MM.1S (cell line): ENCODE measurements around the gene NINJ1.

ENCODE experiments used
- CTCF ChIP-seq: fragments of 300-600 bp; sonication (generic); IDR thresholded peaks from 2 replicates; pipeline ENCODE4 v1.5.1; 2016; ENCODE audit warnings: antibody characterized with exemption, low read length, mixed read lengths
- EZH2 ChIP-seq: fragments of 300-600 bp; sonication (generic); optimal IDR thresholded peaks from 2 replicates; pipeline ENCODE3; 2017; ENCODE audit warnings: low read depth, mild to moderate bottlenecking, antibody characterized with exemption, low read length, mixed read lengths
- EZH2phosphoT487 ChIP-seq: fragments of 300-600 bp; sonication (generic); IDR thresholded peaks from 2 replicates; pipeline ENCODE4 v1.6.1; 2018; ENCODE audit warnings: antibody characterized with exemption, low read length

DNA sequence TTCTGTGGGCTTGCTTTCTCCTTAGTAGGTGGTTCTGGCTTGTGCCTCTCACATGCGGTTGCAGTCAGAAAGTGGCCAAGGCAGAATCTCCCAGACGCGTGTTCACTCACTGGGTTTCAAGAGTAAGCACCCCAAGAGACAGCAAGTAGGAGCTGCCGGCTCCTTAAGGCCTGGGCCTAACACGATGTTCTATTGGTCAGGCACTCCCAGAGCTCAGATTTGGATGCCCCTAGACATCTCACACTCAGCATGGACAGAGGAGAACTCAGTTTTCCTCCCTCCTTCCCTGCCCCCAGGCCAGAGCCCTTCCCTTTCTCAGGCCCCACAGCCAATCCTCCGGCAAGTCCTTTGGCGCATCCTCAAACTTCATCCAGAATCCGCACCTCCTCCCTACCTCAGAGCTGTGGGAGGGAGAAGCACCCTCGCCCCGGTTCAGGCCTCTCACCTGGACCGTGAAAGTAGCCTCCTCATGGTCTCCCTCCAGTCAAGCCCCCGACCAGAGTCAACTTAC is 44.5 kb downstream of the NINJ1 start:
- TF ChIP-seq CTCF (no peak), EZH2 (no peak), EZH2phosphoT487 (no peak)
